ENCODE measurements around the gene BUB1B.
"Not testable (repeated sequence)": the region's sequence is repeated elsewhere in the genome, so short reads cannot be mapped to it uniquely, and the experiment has no call there.

Gene BUB1B

GRCh38 chr15:40136470-40137302 lies 24.2 kb upstream of the BUB1B start:
- Histone ChIP-seq H3K4me2 (ENCODE audit: low read depth, low read length) (no peak overlapping the region), H3K4me3 (ENCODE audit: low read length) (no peak overlapping the region), H3K4me1 (ENCODE audit: low read length) (no peaks in the 10 kb centered on the region), H3K27ac (ENCODE audit: low read length) (no peak overlapping the region), H3K9me2 (replicated peaks; ENCODE audit: insufficient read depth, low read length) (no peaks in the 10 kb centered on the region), H3K9me3 (replicated peaks; ENCODE audit: insufficient read depth, low read length) (no peaks in the 10 kb centered on the region), H4K20me1 (ENCODE audit: insufficient read depth, low read length) (no peaks in the 10 kb centered on the region), H2AFZ (ENCODE audit: low read length) (no peak overlapping the region), H3K36me3 (replicated peaks; ENCODE audit: insufficient read depth, low read length) (no peaks in the 10 kb centered on the region), H3K9ac (ENCODE audit: low read length) (no peak overlapping the region), H3K27me3 (replicated peaks; ENCODE audit: insufficient read depth, low read length) (no peaks in the 10 kb centered on the region), H3F3A (ENCODE audit: insufficient read depth, low read length) (no peaks in the 10 kb centered on the region), H3K79me2 (ENCODE audit: low read length) (no peaks in the 10 kb centered on the region)
- TF ChIP-seq CTCF (IDR thresholded peaks at IDR 0.05; ENCODE audit: low read length) (no peak), EZH2phosphoT487 (IDR thresholded peaks at IDR 0.05; ENCODE audit: low read length) (no peak), EZH2 (optimal IDR thresholded peaks at IDR 0.05; ENCODE audit: low read depth, low read length) (no peak)
- DNase-seq = no peak

- Histone ChIP-seq H3K36me3 (replicated peaks; ENCODE audit: insufficient read depth, low read length) (no peaks in the 10 kb centered on the region), H3K9me2 (replicated peaks; ENCODE audit: insufficient read depth, low read length) (no peaks in the 10 kb centered on the region), H3K79me2 (ENCODE audit: low read length) (no peaks in the 10 kb centered on the region)
Observed at GRCh38 chr15:40137303-40138200, 23.3 kb upstream of the BUB1B start.

GRCh38 chr15:40138201-40138570 lies 22.7 kb upstream of the BUB1B start:
- not testable (repeated sequence) for H3K36me3 ChIP-seq (replicated peaks; ENCODE audit: insufficient read depth, low read length); H3F3A ChIP-seq (ENCODE audit: insufficient read depth, low read length); H3K79me2 ChIP-seq (ENCODE audit: low read length); H3K9ac ChIP-seq (ENCODE audit: low read length); H3K27ac ChIP-seq (ENCODE audit: low read length); H3K4me3 ChIP-seq (ENCODE audit: low read length); H3K4me1 ChIP-seq (ENCODE audit: low read length); DNase-seq; H3K9me3 ChIP-seq (replicated peaks; ENCODE audit: insufficient read depth, low read length); H3K9me2 ChIP-seq (replicated peaks; ENCODE audit: insufficient read depth, low read length); H3K27me3 ChIP-seq (replicated peaks; ENCODE audit: insufficient read depth, low read length); H4K20me1 ChIP-seq (ENCODE audit: insufficient read depth, low read length); H3K4me2 ChIP-seq (ENCODE audit: low read depth, low read length); H2AFZ ChIP-seq (ENCODE audit: low read length)

More at GRCh38 chr15:40137303-40138200, 23.3 kb upstream of the BUB1B start:
- no peak for TF ChIP-seq CTCF (IDR thresholded peaks at IDR 0.05; ENCODE audit: low read length)
- no peak for TF ChIP-seq EZH2 (optimal IDR thresholded peaks at IDR 0.05; ENCODE audit: low read depth, low read length)
- TF ChIP-seq EZH2phosphoT487 (IDR thresholded peaks at IDR 0.05; ENCODE audit: low read length) = no peak
- H3K4me3 ChIP-seq (ENCODE audit: low read length) = no peak overlapping the region
- no peak overlapping the region for H3K4me2 ChIP-seq (ENCODE audit: low read depth, low read length)
- DNase-seq = no peak
- H3K9me3 ChIP-seq (replicated peaks; ENCODE audit: insufficient read depth, low read length) = no peaks in the 10 kb centered on the region
- no peaks in the 10 kb centered on the region for H3K27me3 ChIP-seq (replicated peaks; ENCODE audit: insufficient read depth, low read length)
- H4K20me1 ChIP-seq (ENCODE audit: insufficient read depth, low read length) = no peaks in the 10 kb centered on the region
- no peak overlapping the region for H3K9ac ChIP-seq (ENCODE audit: low read length)
- no peak overlapping the region for H3K27ac ChIP-seq (ENCODE audit: low read length)
- no peaks in the 10 kb centered on the region for H3F3A ChIP-seq (ENCODE audit: insufficient read depth, low read length)
- H2AFZ ChIP-seq (ENCODE audit: low read length) = no peak overlapping the region
- H3K4me1 ChIP-seq (ENCODE audit: low read length) = no peaks in the 10 kb centered on the region

Data from MM.1S (cell line).